T-helper 1 cell (primary cell): ENCODE results near the gene ARMC2.
"Not testable (repeated sequence)": the region's sequence is repeated elsewhere in the genome, so short reads cannot be mapped to it uniquely, and the experiment has no call there.

Experiments used
- DNase-seq, 5 donors: peaks; one replicate each; pipeline ENCODE4 v3.0.0-alpha.2; 2012 to 2020
- total RNA-seq, 4 donors: gene quantifications; one replicate each; lab custom pipeline; 2026; lab: John Stamatoyannopoulos, UW

Gene ARMC2, protein sequence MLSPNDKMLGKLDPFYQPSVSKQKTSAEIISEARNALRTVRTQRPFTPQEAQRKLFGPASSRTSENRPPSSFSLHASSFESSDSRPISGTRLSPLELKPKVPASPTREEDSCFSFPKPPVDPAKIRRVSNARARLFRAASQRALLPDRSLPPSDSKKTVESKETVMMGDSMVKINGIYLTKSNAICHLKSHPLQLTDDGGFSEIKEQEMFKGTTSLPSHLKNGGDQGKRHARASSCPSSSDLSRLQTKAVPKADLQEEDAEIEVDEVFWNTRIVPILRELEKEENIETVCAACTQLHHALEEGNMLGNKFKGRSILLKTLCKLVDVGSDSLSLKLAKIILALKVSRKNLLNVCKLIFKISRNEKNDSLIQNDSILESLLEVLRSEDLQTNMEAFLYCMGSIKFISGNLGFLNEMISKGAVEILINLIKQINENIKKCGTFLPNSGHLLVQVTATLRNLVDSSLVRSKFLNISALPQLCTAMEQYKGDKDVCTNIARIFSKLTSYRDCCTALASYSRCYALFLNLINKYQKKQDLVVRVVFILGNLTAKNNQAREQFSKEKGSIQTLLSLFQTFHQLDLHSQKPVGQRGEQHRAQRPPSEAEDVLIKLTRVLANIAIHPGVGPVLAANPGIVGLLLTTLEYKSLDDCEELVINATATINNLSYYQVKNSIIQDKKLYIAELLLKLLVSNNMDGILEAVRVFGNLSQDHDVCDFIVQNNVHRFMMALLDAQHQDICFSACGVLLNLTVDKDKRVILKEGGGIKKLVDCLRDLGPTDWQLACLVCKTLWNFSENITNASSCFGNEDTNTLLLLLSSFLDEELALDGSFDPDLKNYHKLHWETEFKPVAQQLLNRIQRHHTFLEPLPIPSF
- 5.1 to 11.8 (median 8.7) reads per million in 4 donors for total RNA-seq

DNA sequence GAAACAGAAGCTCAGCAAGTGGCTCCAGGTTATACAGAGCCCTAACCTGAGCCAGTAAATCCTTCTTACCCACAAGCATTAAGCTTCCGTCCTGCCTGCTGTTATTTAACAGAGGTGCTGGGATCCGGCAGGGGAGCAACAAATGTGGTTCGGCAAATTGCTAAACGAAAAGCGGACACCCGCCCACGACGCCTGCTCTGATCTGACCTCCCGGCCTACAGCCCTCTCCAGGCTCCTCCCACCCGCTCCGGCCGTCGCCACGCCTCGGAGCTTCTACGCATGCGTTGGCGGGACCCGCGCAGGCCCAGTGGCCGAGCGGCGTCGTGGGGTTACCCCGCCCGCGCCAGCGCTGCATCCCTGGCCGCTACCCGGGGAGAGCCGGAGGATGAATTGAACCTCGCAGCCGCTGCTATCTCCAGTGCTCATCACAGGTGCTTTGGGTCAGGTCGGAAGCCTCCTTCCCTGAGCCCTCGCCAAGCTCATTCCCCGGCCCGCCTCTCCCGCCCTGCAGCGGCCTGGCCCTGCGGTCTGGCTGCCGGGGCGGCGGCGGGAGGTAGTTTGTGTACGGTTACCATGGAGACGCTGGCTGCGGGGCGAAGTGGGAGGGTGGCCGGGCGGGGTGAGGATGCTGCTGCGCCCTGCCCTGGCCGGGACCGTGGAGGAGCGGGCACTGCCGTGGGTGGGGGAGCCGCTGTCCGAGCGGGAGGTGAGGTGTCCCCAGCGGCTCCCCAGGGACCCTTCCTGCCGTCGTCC is at the start of gene ARMC2:
Gene ARMC2 (plus strand): TSS at position 307 of the 753 bp plus-strand sequence. CDS start 5,846 bp downstream, outside the sequence.
- peak; percentile 73 to 87 (median 80) for DNase-seq

DNA sequence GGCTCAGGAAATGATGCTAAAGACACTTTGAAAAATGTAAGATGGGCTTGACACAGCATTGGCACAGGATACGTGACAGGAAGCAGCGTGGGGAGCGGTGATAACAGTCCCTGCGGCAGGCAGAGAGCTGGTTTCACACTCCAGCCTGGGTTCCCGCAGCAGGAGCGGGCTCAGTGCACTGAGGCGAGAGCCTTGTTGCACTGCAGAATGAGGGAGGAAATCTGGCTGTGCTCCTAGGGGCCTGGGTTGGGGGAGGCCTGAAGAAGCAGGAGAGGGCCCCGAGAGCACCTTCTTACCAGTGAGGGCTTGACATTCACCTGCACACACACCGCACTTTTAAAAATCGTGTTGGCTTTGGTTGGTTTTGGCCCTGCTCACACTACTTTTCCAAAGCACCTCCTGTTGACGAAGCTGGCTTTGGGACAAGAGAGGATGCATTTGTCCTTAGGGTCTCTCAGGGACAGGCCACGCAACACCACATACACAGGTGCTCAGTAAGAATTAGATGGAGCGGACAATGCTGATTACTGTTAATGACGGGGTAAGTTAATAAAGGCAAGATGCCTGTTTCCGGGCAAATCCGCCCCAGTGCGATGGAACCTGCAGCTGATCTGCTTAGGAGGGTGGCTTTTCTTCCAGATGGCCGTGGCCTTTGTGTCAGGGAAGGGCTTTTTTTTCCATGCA is 49.4 kb upstream of the ARMC2 start:
- peak in 3 of 5 donors; percentile 20 to 81 (median 31) for DNase-seq

DNA sequence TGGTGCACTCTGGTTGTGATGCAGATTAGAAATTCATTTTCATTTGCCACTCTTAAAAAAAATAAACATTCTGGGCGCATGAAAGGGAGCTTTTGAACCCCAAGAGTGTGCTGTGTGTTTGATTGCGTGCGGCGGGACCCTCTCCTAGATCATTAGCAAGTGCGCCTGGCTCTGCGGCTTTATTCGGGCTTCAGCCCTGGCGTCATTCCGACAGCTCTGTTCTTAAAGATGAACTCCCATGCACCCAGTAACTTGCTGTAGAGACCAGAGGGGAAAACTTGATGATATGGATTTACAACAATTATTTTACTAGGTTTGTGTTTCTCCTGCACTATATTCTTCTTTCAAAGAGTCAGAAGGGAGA is 48.9 kb upstream of the ARMC2 start:
- no peak for DNase-seq

DNA sequence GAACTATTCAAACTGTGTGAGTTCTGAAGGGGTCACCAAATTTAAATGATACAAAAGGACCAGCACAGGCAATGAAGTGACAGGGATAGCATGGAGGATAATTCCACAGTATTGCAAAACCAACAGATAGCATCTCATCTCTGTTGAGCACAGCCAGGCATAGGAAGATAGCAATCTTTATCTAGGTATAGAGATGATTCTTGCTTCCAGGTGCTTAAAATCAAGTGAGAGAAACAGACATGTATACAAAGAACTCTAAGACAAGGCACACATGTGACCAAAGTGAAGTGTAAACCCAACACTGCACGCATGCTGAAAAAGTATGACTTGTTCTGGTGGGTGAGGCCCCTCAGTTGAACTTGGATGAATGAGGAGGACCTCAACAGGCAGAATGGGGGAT is 48.4 kb upstream of the ARMC2 start:
- no peak for DNase-seq

DNA sequence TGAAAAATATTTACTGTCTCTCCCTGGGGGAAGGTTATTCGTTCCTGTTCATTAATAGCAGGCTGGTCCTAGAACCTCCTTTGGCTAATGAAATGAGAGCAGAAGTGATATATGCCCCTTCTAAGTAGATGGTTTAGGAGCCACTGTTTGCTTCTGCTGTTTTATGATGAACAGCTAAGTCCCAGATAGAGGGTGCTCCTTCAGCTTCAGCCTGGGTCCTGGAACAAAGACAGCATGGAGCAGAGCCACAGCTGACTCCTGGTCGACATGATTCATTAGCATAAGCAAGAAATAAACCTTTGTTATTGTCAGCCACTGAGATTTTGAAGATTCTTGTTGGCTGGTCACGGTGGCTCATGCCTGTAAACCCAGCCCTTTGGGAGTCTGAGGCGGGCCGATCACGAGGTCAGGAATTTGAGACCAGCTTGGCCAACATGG is 47.8 kb upstream of the ARMC2 start:
- DNase-seq: no peak

DNA sequence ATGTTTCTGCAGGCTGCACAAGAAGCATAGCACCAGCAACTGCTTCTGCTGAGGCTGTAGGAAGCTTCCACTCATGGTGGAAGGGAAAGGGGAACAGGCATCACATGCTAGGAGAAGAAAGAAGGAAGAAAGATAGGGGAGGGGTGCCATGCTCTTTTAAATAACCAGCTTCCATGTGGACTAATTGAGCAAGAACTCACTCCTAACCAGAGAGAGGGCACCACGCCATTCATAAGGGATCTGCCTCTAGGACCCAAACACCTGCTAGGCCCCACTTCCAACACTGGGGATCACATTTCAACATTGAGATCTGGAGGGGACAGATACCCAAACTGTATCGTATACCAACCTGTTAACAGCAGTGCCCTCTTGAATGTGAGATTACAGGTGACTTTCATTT is 46.9 kb upstream of the ARMC2 start:
- no peak for DNase-seq

DNA sequence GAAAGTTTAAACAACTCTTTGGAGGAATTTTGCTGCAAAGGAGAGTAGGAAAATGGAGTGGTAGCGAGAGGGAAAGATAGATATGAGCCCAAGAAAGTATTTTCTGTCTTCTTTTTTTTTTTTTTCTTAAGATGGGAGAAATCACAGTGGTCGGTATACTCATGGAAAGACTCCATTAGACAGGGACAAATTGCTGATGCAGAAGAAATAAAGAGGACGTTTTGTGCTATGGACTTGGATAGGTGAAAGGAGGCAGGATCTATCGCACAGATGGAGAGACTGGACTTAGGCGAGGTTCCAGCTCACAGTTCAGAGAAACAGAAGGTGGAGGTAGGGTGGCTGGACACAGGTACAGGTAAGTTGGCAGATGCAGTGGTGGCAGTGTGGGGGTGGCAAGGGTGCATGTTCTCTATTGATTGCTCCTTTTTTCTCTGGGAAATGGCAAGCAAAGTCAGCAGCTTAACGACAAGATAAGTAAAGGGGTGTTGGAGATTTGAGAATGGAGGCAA is 44.2 kb upstream of the ARMC2 start:
- no peak for DNase-seq

DNA sequence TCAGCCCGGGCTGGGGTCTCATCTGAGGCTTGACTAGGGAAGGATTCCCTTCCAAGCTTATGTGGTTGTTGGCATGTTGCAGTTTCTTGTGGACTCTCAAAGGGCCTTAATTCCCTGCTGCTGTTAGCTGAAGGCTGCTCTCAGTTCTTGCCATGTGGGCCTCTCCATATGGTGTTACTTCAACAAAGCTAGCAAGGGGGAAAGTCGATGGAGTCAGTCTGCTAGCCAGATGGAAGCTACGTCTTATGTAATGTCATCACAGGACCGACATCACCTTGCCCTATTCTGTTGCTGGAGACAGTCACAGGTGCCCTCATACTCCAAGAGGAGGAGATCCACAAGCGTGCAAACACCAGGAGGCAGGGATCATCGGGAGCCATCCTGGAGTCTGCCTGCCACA is 43.3 kb upstream of the ARMC2 start:
- no peak for DNase-seq

DNA sequence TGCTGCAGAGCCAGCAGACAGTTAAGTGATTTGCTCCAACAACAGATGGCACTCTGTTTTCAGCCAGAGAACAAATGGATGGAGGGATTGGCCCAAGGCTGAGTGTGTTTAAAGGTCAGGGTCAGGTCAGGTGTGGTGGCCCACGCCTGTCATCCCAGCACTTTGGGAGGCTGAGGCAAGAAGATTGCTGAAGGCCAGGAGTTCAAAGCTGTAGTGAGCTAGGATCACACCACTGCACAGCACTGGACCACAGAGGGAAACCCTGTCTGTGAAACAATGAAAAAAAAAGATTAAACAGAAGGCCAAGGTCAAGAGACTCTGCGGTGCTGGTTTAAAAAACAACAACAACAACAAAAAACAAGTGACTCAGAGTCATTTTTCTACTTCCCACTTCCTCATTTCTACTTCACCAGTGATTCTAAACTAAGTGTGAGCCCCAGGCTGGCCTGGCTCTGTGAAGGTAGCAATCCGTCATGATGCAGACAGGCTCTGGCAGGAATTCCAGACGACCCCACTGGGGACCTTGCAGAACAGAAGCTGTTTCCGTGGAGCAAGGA is 42.5 kb upstream of the ARMC2 start:
- no peak for DNase-seq

DNA sequence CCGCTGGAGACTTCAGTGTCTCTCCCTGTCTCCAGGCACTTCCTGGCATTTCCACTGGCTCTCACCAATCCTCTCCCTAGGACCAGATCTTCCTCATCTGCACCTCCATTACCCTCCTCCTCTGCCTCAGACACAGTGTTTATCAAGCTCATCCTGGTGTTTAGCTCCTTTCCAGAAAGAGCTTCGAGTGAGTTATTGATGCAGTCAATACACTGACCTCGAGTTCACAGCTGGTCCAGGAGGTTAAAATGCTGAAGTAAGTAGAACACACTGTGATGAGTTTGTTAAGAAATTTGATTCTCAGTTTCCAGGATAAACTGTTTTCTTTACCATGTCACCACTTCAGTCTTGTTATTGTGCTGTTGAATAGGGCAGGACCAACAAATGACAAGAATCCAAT is 42.1 kb upstream of the ARMC2 start:
- DNase-seq: no peak

DNA sequence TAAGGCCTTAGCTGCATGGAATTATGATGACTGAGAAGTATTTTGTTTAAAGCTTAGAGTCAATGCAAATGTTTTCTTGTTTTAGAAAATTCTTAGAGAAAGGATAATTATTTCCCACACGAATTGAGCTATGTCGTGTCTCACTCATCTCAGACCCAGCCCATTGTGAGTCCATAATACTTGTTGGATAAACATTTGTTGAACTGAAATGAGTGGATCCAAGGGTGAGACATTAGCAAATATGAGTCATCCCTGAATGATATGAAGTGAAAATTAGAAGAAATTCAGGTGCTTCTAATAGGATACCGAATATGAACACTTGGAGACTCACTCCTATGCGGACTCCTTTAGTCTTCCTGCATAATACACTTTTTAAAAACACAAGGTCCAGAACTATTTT is 41.6 kb upstream of the ARMC2 start:
- no peak for DNase-seq

DNA sequence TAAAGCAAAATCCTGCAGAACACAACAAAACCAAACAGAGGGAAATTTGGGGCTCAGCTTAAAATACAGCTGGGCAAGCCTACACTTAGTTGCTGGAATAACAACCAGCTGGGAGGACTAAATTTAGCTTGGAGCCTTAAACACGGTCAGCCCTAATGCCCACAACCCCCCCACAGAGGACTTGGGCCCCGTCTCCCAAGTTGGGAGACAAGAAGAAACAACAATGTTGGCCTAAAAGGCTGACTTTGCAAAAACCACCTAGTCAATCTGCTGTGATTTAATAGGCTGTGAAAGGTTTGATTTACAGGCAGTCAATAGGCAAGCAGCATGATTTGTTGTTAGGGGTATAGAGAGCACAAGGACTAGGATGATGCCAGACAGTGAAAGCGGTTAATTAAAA is 40.3 kb upstream of the ARMC2 start:
- no peak for DNase-seq

DNA sequence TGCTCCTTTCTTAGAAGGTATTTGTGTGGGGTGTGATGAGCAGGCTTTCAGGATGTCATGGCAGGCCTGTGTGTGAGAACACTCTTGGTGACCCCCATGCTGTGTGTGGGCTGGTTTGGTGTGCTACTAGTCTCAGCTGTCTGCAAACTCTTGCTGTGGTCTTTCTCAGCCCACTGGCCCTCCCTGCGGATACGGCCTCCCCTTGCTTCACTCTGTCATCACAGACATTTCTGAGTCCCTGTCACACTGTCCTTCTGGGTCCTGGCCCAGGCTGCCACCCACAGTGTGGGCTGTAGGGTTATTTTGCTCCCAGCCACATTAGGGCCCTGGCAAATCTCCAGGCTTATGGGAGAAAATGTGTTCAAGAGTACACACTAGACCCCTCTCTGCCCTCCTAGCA is 39.0 kb upstream of the ARMC2 start:
- no peak for DNase-seq

DNA sequence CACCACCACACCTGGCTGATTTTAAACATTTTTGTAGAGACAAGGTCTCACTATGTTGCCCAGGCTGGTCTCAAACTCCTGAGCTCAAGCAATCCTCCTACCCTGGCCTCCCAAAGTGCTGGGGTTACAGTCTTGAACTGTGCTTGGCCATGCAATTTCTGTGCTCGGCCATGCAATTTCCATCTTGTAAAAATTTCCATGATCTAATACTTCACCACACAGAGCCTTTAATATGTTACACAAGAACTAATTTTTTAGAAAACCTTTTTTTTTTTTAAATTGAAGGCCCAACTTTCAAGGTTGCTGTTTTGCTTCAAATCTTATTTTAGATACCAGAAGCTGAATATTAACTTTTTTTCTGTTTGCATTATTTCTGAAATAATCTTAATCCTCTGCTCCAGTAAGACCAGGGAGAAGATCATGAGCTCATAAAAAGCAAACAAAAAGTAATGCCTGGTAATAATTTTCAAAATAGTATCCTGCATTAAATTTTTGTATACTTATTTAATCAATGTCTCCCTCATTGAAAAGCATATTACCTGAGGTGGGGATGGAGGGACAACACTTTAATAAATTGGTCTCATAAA is 38.1 kb upstream of the ARMC2 start:
- no peak for DNase-seq

DNA sequence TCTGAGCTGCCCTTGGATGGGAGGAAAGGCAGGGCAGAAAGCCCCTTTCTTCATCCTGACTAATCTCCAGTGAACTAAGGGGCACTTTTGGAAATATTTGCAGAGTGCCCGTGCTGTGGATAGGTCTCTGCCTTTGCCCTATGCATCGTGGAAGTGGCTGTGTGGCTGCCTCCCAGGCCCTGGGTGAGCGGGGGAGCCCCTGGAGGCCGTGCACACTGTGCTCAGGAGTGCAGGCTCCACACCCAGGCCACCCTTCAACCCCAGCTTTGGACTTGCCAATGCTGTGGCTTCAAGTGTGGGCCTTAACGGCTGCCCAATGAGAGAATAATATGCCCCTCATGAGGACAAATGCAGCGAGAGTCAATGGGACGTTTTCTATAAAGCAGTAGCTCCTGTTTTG is 36.7 kb upstream of the ARMC2 start:
- DNase-seq: no peak

DNA sequence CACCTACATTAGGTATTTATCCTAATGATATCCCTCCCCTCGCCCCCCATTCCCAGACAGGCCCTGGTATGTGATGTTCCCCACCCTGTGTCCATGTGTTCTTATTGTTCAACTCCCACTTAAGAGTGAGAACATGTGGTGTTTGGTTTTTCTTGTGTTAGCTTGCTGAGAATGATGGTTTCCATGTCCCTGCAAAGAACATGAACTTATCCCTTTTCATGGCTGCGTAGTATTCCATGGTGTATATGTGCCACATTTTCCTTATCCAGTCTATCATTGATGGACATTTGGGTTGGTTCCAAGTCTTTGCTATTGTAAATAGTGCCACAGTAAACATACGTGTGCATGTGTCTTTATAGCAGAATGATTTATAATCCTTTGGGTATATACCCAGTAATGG is 35.0 kb upstream of the ARMC2 start:
- not testable (repeated sequence) for DNase-seq

DNA sequence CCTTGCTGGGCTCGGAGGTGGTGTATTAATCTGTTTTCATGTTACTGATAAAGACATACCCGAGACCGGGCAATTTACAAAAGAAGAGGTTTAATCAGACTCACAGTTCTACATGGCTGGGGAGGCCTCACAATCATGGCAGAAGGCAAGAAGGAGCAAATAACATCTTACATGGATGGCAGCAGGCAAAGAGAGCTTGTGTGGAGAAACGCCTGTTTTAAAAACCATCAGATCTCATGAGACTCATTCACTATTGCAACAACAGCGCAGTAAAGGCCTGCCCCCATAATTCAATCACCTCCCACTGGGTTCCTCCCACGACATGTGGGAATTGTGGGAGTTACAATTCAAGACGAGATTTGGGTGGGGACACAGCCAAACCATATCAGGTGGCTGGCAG is 30.9 kb upstream of the ARMC2 start:
- not testable (repeated sequence) for DNase-seq

DNA sequence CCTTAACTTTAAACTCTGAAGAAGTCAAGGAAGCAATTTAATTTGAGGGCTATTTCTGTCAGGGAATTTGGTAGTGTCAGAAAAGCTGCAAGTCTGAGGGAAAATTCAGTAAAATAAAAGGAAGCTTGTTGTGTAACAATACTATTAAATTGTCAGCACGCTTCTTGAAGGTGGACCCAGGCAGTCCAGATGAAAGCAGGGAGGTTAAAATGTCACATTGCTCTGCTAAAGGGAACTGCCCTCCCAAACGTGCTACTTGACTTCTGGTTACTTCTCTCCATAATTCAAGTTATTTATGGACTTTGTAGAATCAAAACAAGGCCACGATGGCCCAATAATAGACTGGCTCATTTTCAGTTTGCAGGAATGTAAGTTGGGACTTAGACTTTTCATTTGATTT is 28.2 kb upstream of the ARMC2 start:
- no peak for DNase-seq

DNA sequence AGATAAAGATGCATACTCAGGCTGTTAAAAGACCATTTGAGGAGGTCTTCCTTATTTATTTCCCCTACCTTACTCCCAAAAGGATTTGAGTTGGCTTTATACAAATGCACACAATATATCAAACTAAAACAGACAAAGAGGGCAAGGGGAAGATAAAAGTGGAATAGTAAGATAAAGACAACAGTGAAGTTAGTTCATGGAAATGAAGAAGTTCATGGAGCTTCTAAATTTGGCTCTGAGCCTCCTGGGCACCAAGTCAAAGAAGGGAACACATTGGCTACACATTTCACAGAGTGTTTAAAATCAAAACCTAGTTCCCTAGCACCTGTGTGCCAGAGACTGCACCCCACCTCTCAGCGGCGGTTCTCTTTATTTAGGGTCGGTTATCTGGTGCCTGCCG is 25.8 kb upstream of the ARMC2 start:
- DNase-seq: no peak

DNA sequence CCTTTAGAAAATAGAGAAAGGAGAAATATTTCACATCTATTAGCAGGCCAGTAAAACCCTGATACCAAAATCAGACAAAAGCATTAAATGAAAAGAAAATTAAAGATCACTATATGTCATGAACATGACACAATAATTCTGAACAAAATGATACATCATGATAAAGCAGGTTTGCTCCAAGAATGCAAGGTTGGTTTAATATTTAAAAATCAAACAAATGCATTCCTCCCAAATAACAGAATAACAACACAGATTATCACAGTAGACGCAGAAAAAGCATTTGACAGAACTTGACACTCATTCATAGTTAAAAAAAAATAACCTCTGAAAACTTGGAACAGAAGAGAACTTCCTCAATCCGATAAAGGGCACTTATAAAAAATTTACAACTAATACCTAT is 22.9 kb upstream of the ARMC2 start:
- DNase-seq: no peak

DNA sequence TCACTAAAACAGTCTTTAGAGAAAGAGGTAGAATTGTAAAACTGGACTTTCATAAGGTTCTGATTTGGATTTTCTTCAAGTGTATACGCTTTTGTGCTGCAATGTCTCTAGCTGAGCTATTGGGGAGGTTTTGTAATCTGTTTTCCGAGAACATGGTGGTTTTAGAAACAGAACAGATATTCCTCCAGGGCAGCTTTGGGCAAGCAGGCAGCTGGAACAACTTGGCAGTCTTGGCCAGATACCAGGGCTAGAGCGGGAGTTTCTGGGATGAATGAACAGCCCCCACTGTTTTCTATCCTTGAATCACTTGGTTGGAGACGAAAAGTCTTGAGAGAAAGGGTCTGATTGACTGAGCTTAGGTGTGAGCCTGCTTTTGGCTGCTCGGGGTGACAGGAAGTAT is 17.1 kb upstream of the ARMC2 start:
- no peak for DNase-seq

DNA sequence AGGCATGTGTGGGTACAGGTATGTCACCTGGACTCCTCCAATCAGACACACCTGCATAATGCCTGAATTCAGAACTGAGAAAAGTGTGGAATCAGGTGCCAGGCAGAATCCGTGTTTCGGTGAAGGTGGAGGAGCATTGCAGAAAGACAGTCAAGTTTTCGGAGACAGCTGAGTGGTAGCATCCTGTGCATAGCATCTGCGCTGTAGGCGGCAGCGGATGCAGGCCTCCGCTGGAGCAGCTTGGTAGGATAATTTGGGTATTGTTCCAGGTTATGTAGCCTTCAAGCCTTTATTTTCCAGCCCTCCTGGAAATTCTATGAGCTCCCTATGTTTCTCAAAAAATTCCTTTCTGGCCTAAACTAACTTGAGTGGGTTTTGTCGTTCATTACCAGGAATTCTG is 15.5 kb upstream of the ARMC2 start:
- no peak for DNase-seq
